Type B pancreatic cell (in vitro differentiated cells): ENCODE results near the gene DMBX1. TPM values are rescaled to one million over a fixed set of nuclear protein-coding genes. Genes with fewer than 3 reads are reported as not detected.

Experiments
- DNase-seq: peaks from one replicate; pipeline ENCODE4 v3.0.0; 2021; ENCODE audit warnings: mixed read lengths; ENCODE audit not compliant: unreplicated experiment; ENCODE audit errors: extremely low spot score
- H3K27ac Mint-ChIP-seq: 2 replicates; pipeline ENCODE4 v1.8.0; 2021; ENCODE audit warnings: mild to moderate bottlenecking, mixed read lengths
- H3K27me3 Mint-ChIP-seq: 2 replicates; pipeline ENCODE4 v1.8.0; 2021; ENCODE audit warnings: mixed read lengths
- H3K36me3 Mint-ChIP-seq: 2 replicates; pipeline ENCODE4 v1.8.0; 2021; ENCODE audit warnings: mixed read lengths
- H3K4me1 Mint-ChIP-seq: one replicate; pipeline ENCODE4 v1.8.0; 2021; ENCODE audit warnings: mixed read lengths; ENCODE audit not compliant: unreplicated experiment
- H3K4me3 Mint-ChIP-seq: 2 replicates; pipeline ENCODE4 v1.8.0; 2021; ENCODE audit warnings: mild to moderate bottlenecking, mixed read lengths
- H3K9me3 Mint-ChIP-seq: 2 replicates; pipeline ENCODE4 v1.8.0; 2021; ENCODE audit warnings: mixed read lengths
- total RNA-seq: library from RNA; stranded (reverse); gene quantifications from 2 replicates; pipeline ENCODE4 v1.2.1, GENCODE V29; 2021; ENCODE audit warnings: low replicate concordance
- TF ChIP-seq, protein P1 (sequence below): fragments of 200-600 bp; sonication (generic); conservative IDR thresholded peaks from 2 replicates; pipeline ENCODE4 v1.5.0; 2021; ENCODE audit warnings: antibody characterized with exemption, mild to moderate bottlenecking

The DMBX1 gene
- total RNA-seq, 1 donor from 2014 or later: 0.10 TPM

DNA sequence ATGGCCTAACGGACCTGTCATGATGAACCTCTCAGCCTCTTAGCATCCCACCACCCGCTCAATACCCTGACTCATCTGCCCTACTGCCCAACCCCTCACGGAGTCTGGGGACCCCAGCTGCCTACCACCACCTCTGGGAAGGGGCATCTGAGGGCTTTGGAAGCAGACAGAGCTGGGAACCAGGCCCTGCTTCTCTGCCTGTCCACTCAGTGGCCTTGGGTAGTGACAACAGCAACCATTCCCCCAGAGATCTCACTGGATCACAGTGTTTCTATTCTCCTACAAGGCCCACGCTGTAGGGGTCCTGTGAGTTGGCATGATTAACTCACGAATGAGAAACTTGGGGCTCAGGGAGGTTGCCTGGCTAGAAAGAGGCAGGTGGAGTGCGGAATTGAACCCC lies 32.5 kb upstream of the DMBX1 start:
- H3K9me3 Mint-ChIP-seq: no peaks in the 10 kb centered on the region
- H3K36me3 Mint-ChIP-seq: no peaks in the 10 kb centered on the region
- TF ChIP-seq, protein P1, sequence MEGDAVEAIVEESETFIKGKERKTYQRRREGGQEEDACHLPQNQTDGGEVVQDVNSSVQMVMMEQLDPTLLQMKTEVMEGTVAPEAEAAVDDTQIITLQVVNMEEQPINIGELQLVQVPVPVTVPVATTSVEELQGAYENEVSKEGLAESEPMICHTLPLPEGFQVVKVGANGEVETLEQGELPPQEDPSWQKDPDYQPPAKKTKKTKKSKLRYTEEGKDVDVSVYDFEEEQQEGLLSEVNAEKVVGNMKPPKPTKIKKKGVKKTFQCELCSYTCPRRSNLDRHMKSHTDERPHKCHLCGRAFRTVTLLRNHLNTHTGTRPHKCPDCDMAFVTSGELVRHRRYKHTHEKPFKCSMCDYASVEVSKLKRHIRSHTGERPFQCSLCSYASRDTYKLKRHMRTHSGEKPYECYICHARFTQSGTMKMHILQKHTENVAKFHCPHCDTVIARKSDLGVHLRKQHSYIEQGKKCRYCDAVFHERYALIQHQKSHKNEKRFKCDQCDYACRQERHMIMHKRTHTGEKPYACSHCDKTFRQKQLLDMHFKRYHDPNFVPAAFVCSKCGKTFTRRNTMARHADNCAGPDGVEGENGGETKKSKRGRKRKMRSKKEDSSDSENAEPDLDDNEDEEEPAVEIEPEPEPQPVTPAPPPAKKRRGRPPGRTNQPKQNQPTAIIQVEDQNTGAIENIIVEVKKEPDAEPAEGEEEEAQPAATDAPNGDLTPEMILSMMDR: no peak
- H3K27me3 Mint-ChIP-seq: peaks cover 85% of the 10 kb centered on the region
- no peak overlapping the region for H3K27ac Mint-ChIP-seq
- no peak overlapping the region for H3K4me3 Mint-ChIP-seq
- H3K4me1 Mint-ChIP-seq: no peaks in the 10 kb centered on the region
- DNase-seq: no peak

DNA sequence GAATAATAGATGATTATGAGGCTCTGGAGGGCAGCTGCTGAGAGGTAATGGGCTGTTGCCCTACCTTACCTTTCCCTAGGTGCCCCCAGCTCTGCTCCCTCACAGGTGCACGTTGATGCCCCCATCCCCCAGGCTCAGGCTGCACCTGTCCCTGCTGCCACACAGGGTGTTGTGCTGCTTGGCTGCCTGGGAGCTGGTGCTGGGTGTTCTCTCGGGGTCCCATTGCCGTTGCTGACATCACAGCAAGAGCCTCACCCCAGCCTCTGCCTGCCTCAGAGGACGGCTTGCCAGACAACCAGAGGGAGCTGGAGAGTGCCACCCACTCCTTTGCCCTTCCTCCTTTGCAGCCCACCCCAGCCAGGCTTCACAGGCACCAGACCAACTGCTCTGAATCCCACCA lies 31.4 kb upstream of the DMBX1 start:
- Mint-ChIP-seq H3K27ac (no peak overlapping the region), H3K27me3 (peaks cover 85% of the 10 kb centered on the region), H3K4me1 (no peaks in the 10 kb centered on the region), H3K9me3 (no peaks in the 10 kb centered on the region), H3K36me3 (no peaks in the 10 kb centered on the region), H3K4me3 (no peak overlapping the region)
- TF ChIP-seq, protein P1: no peak
- DNase-seq: no peak

DNA sequence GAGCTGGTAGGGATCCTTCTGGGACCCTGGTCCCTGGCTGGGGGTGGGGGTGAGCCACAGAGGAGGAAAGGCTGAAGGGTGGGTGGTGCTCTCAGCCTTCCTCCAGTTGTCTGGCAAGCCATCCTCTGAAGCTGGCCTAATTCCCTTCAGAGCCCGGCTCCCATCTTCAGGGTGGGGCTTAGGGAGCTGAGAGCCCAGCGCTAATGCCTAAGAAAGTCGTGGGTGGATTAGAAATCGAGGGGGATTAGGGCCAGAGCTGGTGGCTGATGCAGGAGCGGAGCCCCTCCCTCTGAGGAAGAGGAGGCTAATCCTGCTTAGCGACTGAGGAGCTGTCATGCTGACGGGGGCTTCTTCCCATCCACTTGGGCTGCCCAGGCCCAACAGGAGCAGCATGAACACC lies 30.8 kb upstream of the DMBX1 start:
- H3K4me1 Mint-ChIP-seq: no peaks in the 10 kb centered on the region
- no peaks in the 10 kb centered on the region for H3K9me3 Mint-ChIP-seq
- no peaks in the 10 kb centered on the region for H3K36me3 Mint-ChIP-seq
- no peak for DNase-seq
- TF ChIP-seq, protein P1: no peak
- H3K27ac Mint-ChIP-seq: no peak overlapping the region
- peaks cover 84% of the 10 kb centered on the region for H3K27me3 Mint-ChIP-seq
- no peak overlapping the region for H3K4me3 Mint-ChIP-seq

DNA sequence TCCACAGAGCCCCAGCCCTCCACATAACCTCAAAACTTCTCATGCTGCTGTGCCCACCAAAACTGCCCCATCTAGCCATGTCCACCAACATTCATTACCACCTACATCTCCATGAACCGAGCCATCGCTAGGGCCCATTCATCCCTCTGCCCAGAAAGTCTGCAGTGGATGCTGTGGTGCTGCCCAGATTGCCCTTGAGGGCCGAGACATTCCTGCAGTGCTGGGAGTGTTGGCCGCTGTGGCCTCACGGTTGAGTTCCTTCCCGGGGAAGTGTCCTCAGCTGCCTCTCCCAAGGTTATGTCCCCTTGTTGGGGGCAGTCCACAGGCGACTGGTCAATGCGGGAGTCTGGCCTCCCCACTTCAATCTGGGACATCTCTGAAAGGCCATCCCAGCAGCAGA lies 30.3 kb upstream of the DMBX1 start:
- TF ChIP-seq, protein P1: no peak
- no peak overlapping the region for H3K4me3 Mint-ChIP-seq
- H3K27ac Mint-ChIP-seq: no peak overlapping the region
- H3K4me1 Mint-ChIP-seq: no peaks in the 10 kb centered on the region
- no peak for DNase-seq
- H3K36me3 Mint-ChIP-seq: no peaks in the 10 kb centered on the region
- H3K9me3 Mint-ChIP-seq: no peaks in the 10 kb centered on the region
- peaks cover 84% of the 10 kb centered on the region for H3K27me3 Mint-ChIP-seq

DNA sequence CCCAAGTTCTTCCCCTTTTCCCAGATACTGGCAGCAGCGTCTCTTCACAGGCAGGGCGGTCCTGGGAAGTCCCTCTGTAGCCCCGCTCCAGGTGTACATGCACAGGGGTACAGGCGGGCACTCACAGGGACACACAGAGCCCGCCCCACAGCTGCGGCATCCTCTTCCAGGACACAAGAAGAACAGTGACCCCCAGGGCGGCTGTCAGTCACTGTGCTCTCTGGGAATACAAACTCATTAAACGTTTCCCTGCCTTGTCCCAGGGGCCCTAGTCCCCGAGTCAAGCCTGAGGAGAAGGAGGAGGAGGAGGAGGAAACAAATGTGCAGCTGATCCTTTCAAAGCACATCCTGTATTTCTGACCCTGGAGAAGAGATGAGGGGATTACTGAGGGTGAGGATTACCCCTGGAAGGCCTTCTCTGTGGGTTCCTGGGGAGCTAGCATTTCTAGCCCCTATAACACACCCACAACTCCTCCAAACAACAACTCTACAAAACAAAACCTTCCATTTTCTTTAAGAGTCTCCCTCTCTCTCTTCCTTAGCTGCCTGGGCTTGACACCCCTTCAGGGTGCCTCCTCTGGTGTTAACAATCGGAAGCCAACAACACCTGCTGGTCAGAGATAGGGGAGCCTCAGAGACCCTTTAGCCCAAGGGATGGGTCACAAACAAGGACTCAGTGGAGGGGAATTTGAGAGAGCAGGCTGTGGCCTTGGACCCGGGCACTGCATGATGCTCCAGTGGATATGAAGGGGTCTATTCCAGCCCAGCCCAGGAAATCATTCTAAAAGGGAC lies 28.4 kb upstream of the DMBX1 start:
- Mint-ChIP-seq H3K36me3 (no peaks in the 10 kb centered on the region), H3K9me3 (no peaks in the 10 kb centered on the region), H3K27ac (no peak overlapping the region), H3K4me1 (peaks cover 5% of the 10 kb centered on the region), H3K4me3 (no peak overlapping the region), H3K27me3 (peaks cover 88% of the 10 kb centered on the region)
- DNase-seq: no peak
- TF ChIP-seq, protein P1: no peak
